ENCODE results near the gene AHNAK.

Gene AHNAK

DNA sequence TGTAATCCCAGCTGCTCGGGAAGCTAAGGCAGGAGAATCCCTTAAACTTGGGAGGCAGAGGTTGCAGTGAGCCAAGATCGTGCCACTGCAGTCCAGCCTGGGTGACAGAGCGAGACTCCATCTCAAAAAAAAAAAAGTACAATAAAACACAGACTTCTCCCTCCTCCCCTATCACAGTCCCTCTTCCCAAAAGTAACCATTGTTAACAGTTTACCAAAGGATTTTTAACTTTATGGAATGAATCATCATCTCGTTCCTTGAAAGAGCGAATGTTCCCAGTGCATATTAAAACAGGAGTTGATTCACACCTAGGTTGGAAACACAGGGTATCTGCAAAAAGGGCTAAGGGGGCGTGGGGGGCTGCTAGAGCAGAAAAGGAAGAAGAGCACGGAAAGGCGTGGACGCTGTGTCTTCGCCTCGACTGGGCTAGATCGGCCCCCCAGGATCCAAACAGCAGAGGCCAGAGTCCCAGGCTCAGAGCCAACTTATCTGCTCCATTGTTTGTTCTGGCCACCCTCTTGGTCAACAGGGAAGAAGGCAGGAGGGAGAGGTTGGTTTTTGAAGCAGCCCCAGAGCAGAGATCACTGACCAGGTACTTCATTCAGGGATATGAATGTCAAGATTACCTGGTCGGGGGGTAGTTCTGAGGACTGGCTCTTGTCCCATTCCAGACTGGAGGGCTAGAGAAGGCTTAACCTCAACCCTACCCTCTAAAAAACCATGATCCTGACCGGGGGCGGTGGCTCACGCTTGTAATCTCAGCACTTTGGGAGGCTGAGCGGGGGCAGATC, 2.1 kb upstream of the AHNAK start:
- TF ChIP-seq, protein P1, sequence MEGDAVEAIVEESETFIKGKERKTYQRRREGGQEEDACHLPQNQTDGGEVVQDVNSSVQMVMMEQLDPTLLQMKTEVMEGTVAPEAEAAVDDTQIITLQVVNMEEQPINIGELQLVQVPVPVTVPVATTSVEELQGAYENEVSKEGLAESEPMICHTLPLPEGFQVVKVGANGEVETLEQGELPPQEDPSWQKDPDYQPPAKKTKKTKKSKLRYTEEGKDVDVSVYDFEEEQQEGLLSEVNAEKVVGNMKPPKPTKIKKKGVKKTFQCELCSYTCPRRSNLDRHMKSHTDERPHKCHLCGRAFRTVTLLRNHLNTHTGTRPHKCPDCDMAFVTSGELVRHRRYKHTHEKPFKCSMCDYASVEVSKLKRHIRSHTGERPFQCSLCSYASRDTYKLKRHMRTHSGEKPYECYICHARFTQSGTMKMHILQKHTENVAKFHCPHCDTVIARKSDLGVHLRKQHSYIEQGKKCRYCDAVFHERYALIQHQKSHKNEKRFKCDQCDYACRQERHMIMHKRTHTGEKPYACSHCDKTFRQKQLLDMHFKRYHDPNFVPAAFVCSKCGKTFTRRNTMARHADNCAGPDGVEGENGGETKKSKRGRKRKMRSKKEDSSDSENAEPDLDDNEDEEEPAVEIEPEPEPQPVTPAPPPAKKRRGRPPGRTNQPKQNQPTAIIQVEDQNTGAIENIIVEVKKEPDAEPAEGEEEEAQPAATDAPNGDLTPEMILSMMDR (conservative IDR thresholded peaks at IDR 0.05; ENCODE audit: low read depth, low read length), result no peak
- Histone ChIP-seq H3K4me2 (no peak overlapping the region), H3K79me2 (ENCODE audit: insufficient read depth, low read depth) (peaks cover 28% of the 10 kb centered on the region), H2AFZ (ENCODE audit: low read depth) (no peak overlapping the region), H3K36me3 (ENCODE audit: insufficient read depth) (no peaks in the 10 kb centered on the region), H3K9ac (no peak overlapping the region), H3K27me3 (ENCODE audit: insufficient read depth, low read depth) (no peaks in the 10 kb centered on the region), H4K20me1 (ENCODE audit: insufficient read depth) (no peaks in the 10 kb centered on the region), H3K4me3 (IDR thresholded peaks at IDR 0.05; ENCODE audit: insufficient read depth, low read depth, low read length) (no peak overlapping the region), H3K27ac (no peak overlapping the region), H3K4me1 (ENCODE audit: low read depth, poor library complexity, severe bottlenecking) (peaks cover 58% of the 10 kb centered on the region)

DNA sequence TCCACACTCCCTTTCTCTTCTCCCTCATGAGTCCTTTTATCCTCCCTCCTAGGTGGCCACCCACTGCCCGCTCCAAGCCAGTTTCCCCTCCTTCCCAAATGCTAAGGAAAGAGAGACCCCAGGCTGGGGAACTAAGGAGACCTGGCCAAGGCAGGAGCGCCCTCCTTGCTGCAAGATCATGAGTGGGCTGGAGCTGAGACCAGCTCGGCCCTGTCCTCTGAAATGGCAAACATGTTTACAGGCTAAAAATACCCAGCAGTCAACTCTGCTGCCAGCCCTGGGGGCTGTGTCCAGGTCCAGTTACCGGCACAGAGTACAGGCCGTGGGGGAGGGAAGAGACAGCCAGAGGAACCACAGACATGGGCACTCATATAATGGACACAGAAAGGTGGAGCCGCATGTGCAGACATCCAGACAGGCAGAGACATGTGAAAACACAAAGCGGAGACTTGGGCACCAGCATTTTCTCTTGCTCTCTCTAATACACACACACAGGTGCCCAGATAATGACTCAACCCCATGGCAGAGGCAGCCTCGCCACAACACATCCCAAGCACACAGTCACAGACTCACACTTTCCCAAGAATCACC, 1.2 kb upstream of the AHNAK start:
- Histone ChIP-seq H3K9ac (no peak overlapping the region), H3K4me3 (IDR thresholded peaks at IDR 0.05; ENCODE audit: insufficient read depth, low read depth, low read length) (no peak overlapping the region), H3K79me2 (ENCODE audit: insufficient read depth, low read depth) (peaks cover 37% of the 10 kb centered on the region), H3K36me3 (ENCODE audit: insufficient read depth) (no peaks in the 10 kb centered on the region), H4K20me1 (ENCODE audit: insufficient read depth) (no peaks in the 10 kb centered on the region), H3K27ac (no peak overlapping the region), H3K4me1 (ENCODE audit: low read depth, poor library complexity, severe bottlenecking) (peaks cover 55% of the 10 kb centered on the region), H2AFZ (ENCODE audit: low read depth) (no peak overlapping the region), H3K4me2 (no peak overlapping the region), H3K27me3 (ENCODE audit: insufficient read depth, low read depth) (no peaks in the 10 kb centered on the region)
- TF ChIP-seq, protein P1 (conservative IDR thresholded peaks at IDR 0.05; ENCODE audit: low read depth, low read length), result no peak

DNA sequence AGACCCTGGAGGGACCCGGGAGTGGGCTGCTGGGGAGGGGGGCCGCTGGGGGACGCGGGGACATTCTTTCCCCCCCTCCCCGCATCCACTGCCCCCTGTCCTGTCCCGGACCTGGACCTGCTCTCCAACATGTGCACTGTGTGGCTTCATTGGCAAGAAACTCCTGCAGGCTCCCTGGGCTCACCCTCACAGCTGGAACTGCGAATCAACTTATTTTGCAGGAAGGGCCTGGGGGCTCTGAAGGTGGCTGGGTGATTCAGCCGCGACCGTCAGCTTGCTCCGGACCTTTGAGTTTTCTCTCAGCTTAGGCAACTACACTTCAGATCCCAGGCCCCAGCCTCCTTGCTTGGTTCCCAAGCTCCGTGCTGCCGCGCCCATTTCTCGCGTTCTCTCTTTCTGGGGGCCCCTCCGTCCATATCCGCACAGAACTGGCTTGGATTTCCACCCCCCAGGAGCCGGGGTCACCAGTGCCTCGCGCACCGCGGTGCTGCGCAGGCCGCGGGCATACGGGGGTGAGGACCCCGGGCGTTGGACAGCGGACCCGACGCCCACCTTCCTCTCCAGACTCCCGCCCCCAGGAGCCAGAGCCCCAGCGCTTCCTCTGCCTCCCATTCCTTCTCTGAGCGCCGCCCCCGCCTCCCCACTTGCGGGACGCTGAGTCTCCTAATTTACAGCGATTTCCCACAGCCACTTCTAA, 471 bp upstream of the AHNAK start:
- Histone ChIP-seq H3K79me2 (ENCODE audit: insufficient read depth, low read depth) (peaks cover 44% of the 10 kb centered on the region), H3K4me1 (ENCODE audit: low read depth, poor library complexity, severe bottlenecking) (peaks cover 55% of the 10 kb centered on the region), H4K20me1 (ENCODE audit: insufficient read depth) (peaks cover 3% of the 10 kb centered on the region; the same call in 1 of the 2 replicates), H3K27me3 (ENCODE audit: insufficient read depth, low read depth) (no peaks in the 10 kb centered on the region), H3K36me3 (ENCODE audit: insufficient read depth) (no peaks in the 10 kb centered on the region), H2AFZ (ENCODE audit: low read depth) (peak overlapping the region; percentile 35; the same call in 1 of the 2 replicates), H3K4me2 (peak overlapping the region; percentile 70), H3K4me3 (IDR thresholded peaks at IDR 0.05; ENCODE audit: insufficient read depth, low read depth, low read length) (no peak overlapping the region), H3K9ac (peak overlapping the region; percentile 73; the same call in 1 of the 2 replicates), H3K27ac (peak overlapping the region; percentile 79)
- TF ChIP-seq, protein P1 (conservative IDR thresholded peaks at IDR 0.05; ENCODE audit: low read depth, low read length), result no peak

DNA sequence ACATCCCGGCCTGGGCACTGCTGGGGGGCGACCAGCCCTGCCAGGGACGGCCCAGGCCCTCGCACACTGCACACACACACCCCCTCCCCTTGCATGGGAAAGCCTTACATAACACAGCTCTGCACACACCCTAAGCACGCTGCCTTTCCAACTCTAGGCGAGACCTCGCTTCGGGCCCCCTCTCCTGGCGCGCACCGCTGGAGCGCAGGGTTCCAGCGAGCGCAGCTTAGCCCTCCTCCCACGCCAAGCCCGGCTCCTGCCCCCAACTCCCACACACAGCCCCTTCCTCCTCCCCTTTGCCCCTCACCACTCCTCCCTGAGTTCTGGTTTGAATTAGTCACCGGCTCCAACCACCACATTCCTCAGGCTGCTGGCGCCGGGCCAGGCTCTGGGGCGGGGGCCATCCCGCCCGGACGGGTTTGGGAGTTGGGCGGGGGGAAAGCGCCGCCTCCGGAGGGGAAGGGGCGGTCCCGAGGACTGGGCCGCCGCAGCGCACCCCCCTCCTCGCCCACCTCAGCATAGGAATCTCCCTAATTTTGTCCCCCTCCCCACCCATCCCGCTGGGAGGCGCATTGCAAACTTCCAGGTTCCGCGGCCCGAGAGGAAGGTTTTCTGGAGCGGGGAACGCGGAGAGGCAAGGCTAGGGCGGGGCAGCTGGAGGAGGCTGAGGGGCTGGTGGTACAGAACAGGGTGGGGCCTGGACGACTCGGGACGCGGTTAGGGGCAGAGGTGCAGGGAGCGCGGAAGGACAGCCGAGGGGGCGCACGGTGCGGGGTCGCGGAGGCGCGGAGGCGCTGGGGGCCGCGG, 966 bp downstream of the AHNAK start:
- Histone ChIP-seq H3K4me1 (ENCODE audit: low read depth, poor library complexity, severe bottlenecking) (peaks cover 56% of the 10 kb centered on the region), H4K20me1 (ENCODE audit: insufficient read depth) (peaks cover 10% of the 10 kb centered on the region; the same call in 1 of the 2 replicates), H3K36me3 (ENCODE audit: insufficient read depth) (no peaks in the 10 kb centered on the region), H3K4me3 (IDR thresholded peaks at IDR 0.05; ENCODE audit: insufficient read depth, low read depth, low read length) (no peak overlapping the region), H3K27me3 (ENCODE audit: insufficient read depth, low read depth) (no peaks in the 10 kb centered on the region), H3K27ac (peak overlapping the region; percentile 79), H2AFZ (ENCODE audit: low read depth) (peak overlapping the region; percentile 34; the same call in 1 of the 2 replicates), H3K9ac (peak overlapping the region; percentile 73), H3K4me2 (peak overlapping the region; percentile 99), H3K79me2 (ENCODE audit: insufficient read depth, low read depth) (peaks cover 59% of the 10 kb centered on the region)
- TF ChIP-seq, protein P1 (conservative IDR thresholded peaks at IDR 0.05; ENCODE audit: low read depth, low read length), result no peak
